ENCODE results near the gene RTEL1. TPM values are rescaled to one million over a fixed set of nuclear protein-coding genes. Genes with fewer than 3 reads are reported as not detected.

Gene RTEL1
- total RNA-seq, 4 donors from 2014 or later, result 14.1 to 87.4 (median 54.2) TPM

GRCh38 chr20:63706027-63706695 lies 48.0 kb downstream of the RTEL1 start:
- intact Hi-C loops (cut with DNase I), result no loop called here
- TF ChIP-seq POLR2A (IDR thresholded peaks at IDR 0.05) (no peak), CTCF (IDR thresholded peaks at IDR 0.05) (no peak)
- peak overlapping the region in 1 of 3 donors; percentile 88 for H3K4me3 ChIP-seq (replicated peaks in 1 of 3)
- 79 to 83% methylated on average over 12 of the region's 12 CpGs for WGBS, 2 donors
- peak overlapping the region in 1 of 3 donors; percentile 28 for H3K27ac ChIP-seq
- H3K4me1 ChIP-seq, result peaks cover 18 to 20% of the 10 kb centered on the region in 2 donors
- H3K36me3 ChIP-seq, result peaks cover 0 to 19% of the 10 kb centered on the region in 2 donors
- no peaks in the 10 kb centered on the region for H3K9me3 ChIP-seq
- no peaks in the 10 kb centered on the region for H3K27me3 ChIP-seq
- no peak for DNase-seq

GRCh38 chr20:63706852-63707557 lies 48.9 kb downstream of the RTEL1 start:
- peak; percentile 42 for DNase-seq
- TF ChIP-seq CTCF (IDR thresholded peaks at IDR 0.05) (peak in 3 of 6 experiments; percentile 17 to 28 (median 20)), POLR2A (IDR thresholded peaks at IDR 0.05) (no peak)
- H3K27ac ChIP-seq, result peak overlapping the region; percentile 59 to 80 (median 76)
- no peaks in the 10 kb centered on the region for H3K9me3 ChIP-seq
- peaks cover 4 to 20% of the 10 kb centered on the region in 2 donors for H3K36me3 ChIP-seq
- H3K4me3 ChIP-seq (replicated peaks in 1 of 3), result peak overlapping the region; percentile 80 to 93 (median 88)
- peaks cover 18 to 20% of the 10 kb centered on the region in 2 donors for H3K4me1 ChIP-seq
- intact Hi-C loops (cut with DNase I), result no loop called here
- WGBS, 2 donors, result 13% methylated on average over 15 to 29 of the region's 56 CpGs
- H3K27me3 ChIP-seq, result no peaks in the 10 kb centered on the region

- DNase-seq, result peak; percentile 87 to 89
- Histone ChIP-seq H3K4me1 (peaks cover 18 to 20% of the 10 kb centered on the region in 2 donors), H3K36me3 (peaks cover 8 to 27% of the 10 kb centered on the region in 2 donors), H3K9me3 (no peaks in the 10 kb centered on the region), H3K27me3 (no peaks in the 10 kb centered on the region), H3K27ac (peak within 1 kb of the TSS; percentile 59 to 80 (median 76)), H3K4me3 (replicated peaks in 1 of 3) (peak within 1 kb of the TSS; percentile 80 to 93 (median 88))
- intact Hi-C loops (cut with DNase I), result no loop called here
- TF ChIP-seq CTCF (IDR thresholded peaks at IDR 0.05) (peak in 1 of 6 experiments; percentile 17), POLR2A (IDR thresholded peaks at IDR 0.05) (peak in 1 of 2 donors; percentile 62)
- no CpG with 5 or more reads among the region's 98 CpGs for WGBS, 2 donors
Measured at GRCh38 chr20:63707558-63708300, 49.6 kb downstream of the RTEL1 start, which contains the start of the genes ARFRP1 and ZGPAT. Gene ARFRP1 (minus strand): TSS chr20:63707976. CDS start chr20:63707091, 885 bp downstream. Gene ZGPAT (plus strand): TSS chr20:63708039. CDS start chr20:63708581, 542 bp downstream.

GRCh38 chr20:63708301-63709148 lies 50.4 kb downstream of the RTEL1 start:
- intact Hi-C loops (cut with DNase I), result no loop called here
- Histone ChIP-seq H3K4me1 (peaks cover 18 to 20% of the 10 kb centered on the region in 2 donors), H3K4me3 (replicated peaks in 1 of 3) (peak overlapping the region; percentile 80 to 93 (median 88)), H3K27me3 (no peaks in the 10 kb centered on the region), H3K36me3 (peaks cover 8 to 28% of the 10 kb centered on the region in 2 donors), H3K9me3 (no peaks in the 10 kb centered on the region), H3K27ac (peak overlapping the region in 2 of 3 donors; percentile 15 to 80)
- no peak for DNase-seq
- WGBS, 2 donors, result 35 to 36% methylated on average over 35 to 42 of the region's 67 CpGs
- TF ChIP-seq CTCF (IDR thresholded peaks at IDR 0.05) (no peak), POLR2A (IDR thresholded peaks at IDR 0.05) (no peak)
